ENCODE results near the gene ENOX1.

Gene ENOX1

GRCh38 chr13:43441899-43442499 lies 344.8 kb downstream of the ENOX1 start:
- peak overlapping the region; percentile 91 for H3K27ac ChIP-seq
- TF ChIP-seq CTCF (conservative IDR thresholded peaks at IDR 0.05) = no peak

- peak overlapping the region; percentile 91 for H3K27ac ChIP-seq
- no peak for TF ChIP-seq CTCF (conservative IDR thresholded peaks at IDR 0.05)
These were observed 345.3 kb downstream of the ENOX1 start for GRCh38 chr13:43441464-43441863.

GRCh38 chr13:43434191-43434590 lies 352.6 kb downstream of the ENOX1 start:
- H3K27ac ChIP-seq = no peak overlapping the region
- no peak for TF ChIP-seq CTCF (conservative IDR thresholded peaks at IDR 0.05)

GRCh38 chr13:43433691-43434141 lies 353.1 kb downstream of the ENOX1 start:
- no peak for TF ChIP-seq CTCF (conservative IDR thresholded peaks at IDR 0.05)
- H3K27ac ChIP-seq = no peak overlapping the region

GRCh38 chr13:43432958-43433357 lies 353.8 kb downstream of the ENOX1 start:
- no peak for TF ChIP-seq CTCF (conservative IDR thresholded peaks at IDR 0.05)
- no peak overlapping the region for H3K27ac ChIP-seq

GRCh38 chr13:43431841-43432240 lies 354.9 kb downstream of the ENOX1 start:
- H3K27ac ChIP-seq = no peak overlapping the region
- no peak for TF ChIP-seq CTCF (conservative IDR thresholded peaks at IDR 0.05)

- H3K27ac ChIP-seq = no peak overlapping the region
- no peak for TF ChIP-seq CTCF (conservative IDR thresholded peaks at IDR 0.05)
These were observed 355.5 kb downstream of the ENOX1 start for GRCh38 chr13:43431290-43431716.
